Vagina (tissue), 2 donors: ENCODE data around the gene HSFX3. TPM values are rescaled to one million over a fixed set of nuclear protein-coding genes. Genes with fewer than 3 reads are reported as not detected.

Experiments
- DNase-seq, 2 donors: peaks; one replicate each; pipeline ENCODE4 v3.0.0-alpha.2; 2017; ENCODE audit errors: extremely low spot score in 2 of 2
- H3K27ac ChIP-seq: fragments of 200-600 bp; sonication (generic); one replicate; pipeline ENCODE4 v1.5.1; 2019
- H3K27me3 ChIP-seq: fragments of 200-600 bp; sonication (generic); one replicate; pipeline ENCODE4 v1.5.1; 2019
- H3K36me3 ChIP-seq, 2 donors: fragments of 200-600 bp; sonication (generic); one replicate each; pipeline ENCODE4 v1.5.1; 2017 to 2019
- H3K4me1 ChIP-seq: fragments of 200-600 bp; sonication (generic); one replicate; pipeline ENCODE4 v1.5.1; 2019
- H3K4me3 ChIP-seq, 2 donors: fragments of 200-600 bp; sonication (generic); 1 replicate in 1 of 2; 2 replicates in 1 of 2; pipeline ENCODE4 v1.5.1; 2016 to 2019
- H3K9me3 ChIP-seq: fragments of 200-600 bp; sonication (generic); one replicate; pipeline ENCODE4 v1.5.1; 2019
- CTCF ChIP-seq, 3 experiments: fragments of 450-650 bp in 2 of 3; fragments of 200-600 bp in 1 of 3; sonication (generic) in 1 of 3; IDR thresholded peaks; one replicate each; pipeline ENCODE4 v1.5.1; 2017 to 2019; ENCODE audit warnings: antibody characterized with exemption in 3 of 3, mild to moderate bottlenecking in 2 of 3, moderate library complexity in 2 of 3
- POLR2A ChIP-seq, 2 donors: fragments of 450-650 bp; IDR thresholded peaks; one replicate each; pipeline ENCODE4 v1.6.1; 2017; ENCODE audit warnings: antibody characterized with exemption in 2 of 2, mild to moderate bottlenecking in 2 of 2, moderate library complexity in 2 of 2
- POLR2AphosphoS5 ChIP-seq, 2 donors: sonication (generic); formaldehyde crosslinking; IDR thresholded peaks; one replicate each; pipeline ENCODE4 v1.9.0; 2017; ENCODE audit warnings: antibody characterized with exemption in 2 of 2, mild to moderate bottlenecking in 2 of 2, low read depth in 1 of 2; ENCODE audit not compliant: insufficient read depth in 1 of 2
- intact Hi-C: fragments of 100-400 bp; cut with DNase I; formaldehyde crosslinking; loops from one replicate; pipeline ENCODE4 v1.15.1; 2023
- total RNA-seq: library from RNA; depleted of rRNA; stranded (reverse); fragments of >200 nt; gene quantifications from one replicate; pipeline ENCODE4 v1.2.3, GENCODE V29; 2016

Gene HSFX3
- total RNA-seq, 1 donor from 2014 or later, result not detected

DNA sequence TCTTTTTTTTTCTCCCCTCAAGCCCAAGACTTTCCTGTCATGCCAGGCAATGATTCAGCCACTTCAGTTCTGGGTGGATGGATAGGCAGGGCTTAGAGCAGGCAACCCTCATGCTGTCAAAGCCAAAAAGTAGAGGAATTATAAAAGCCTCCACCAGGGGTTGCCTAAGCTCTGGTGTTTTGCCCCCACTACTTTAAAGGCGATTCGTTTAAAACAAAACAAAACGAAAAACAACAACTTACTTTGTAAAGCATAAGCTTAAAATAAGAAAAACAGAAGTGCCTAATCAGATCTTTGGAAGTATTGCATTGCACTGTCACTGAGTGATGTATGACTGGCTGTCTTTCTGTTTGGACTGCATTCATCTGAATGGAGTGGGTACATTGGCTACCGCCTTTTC lies 39.3 kb downstream of the HSFX3 start:
- intact Hi-C loops, result no loop called here
- H3K36me3 ChIP-seq, result no peaks in the 10 kb centered on the region
- no peaks in the 10 kb centered on the region for H3K27me3 ChIP-seq
- no peak for DNase-seq
- H3K27ac ChIP-seq, result no peak overlapping the region
- H3K4me3 ChIP-seq, result no peak overlapping the region
- H3K9me3 ChIP-seq, result no peaks in the 10 kb centered on the region
- no peaks in the 10 kb centered on the region for H3K4me1 ChIP-seq
- no peak for TF ChIP-seq POLR2A (IDR thresholded peaks at IDR 0.05)
- TF ChIP-seq CTCF (IDR thresholded peaks at IDR 0.05), result no peak
- no peak for TF ChIP-seq POLR2AphosphoS5 (IDR thresholded peaks at IDR 0.05; ENCODE audit: insufficient read depth in 1 of 2, low read depth in 1 of 2)

- intact Hi-C loops, result no loop called here
Measured at GRCh38 chrX:149508467-149508866, 41.3 kb downstream of the HSFX3 start.

DNA sequence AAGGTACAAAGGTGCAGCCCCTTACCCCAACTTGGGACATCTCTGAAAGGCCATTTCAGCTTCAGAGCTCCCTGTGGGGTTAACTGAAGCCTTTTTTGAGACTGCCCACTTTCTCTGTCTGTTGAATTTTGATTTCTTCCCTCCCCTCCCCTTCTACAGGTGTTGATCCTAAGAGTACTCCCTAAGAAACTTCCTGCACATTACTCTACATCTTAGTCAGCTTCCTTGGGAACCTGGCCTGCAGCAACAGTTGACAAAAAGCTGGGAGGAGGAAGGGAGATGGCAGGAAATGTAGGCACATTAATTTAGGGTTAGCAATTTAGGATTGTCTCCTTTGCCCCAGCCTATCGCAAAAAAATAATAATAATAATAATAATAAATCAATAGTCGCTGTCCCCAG lies 43.4 kb downstream of the HSFX3 start:
- DNase-seq, result no peak
- H3K4me1 ChIP-seq, result peaks cover 5% of the 10 kb centered on the region
- no peak for TF ChIP-seq CTCF (IDR thresholded peaks at IDR 0.05)
- no peak for TF ChIP-seq POLR2AphosphoS5 (IDR thresholded peaks at IDR 0.05; ENCODE audit: insufficient read depth in 1 of 2, low read depth in 1 of 2)
- TF ChIP-seq POLR2A (IDR thresholded peaks at IDR 0.05), result no peak
- intact Hi-C loops, result no loop called here
- peaks cover 0 to 7% of the 10 kb centered on the region in 2 donors for H3K36me3 ChIP-seq
- H3K9me3 ChIP-seq, result no peaks in the 10 kb centered on the region
- no peak overlapping the region for H3K4me3 ChIP-seq
- H3K27me3 ChIP-seq, result no peaks in the 10 kb centered on the region
- no peak overlapping the region for H3K27ac ChIP-seq

More at GRCh38 chrX:149508467-149508866, 41.3 kb downstream of the HSFX3 start:
- Histone ChIP-seq H3K4me3 (no peak overlapping the region), H3K4me1 (peaks cover 5% of the 10 kb centered on the region), H3K27ac (no peak overlapping the region), H3K9me3 (no peaks in the 10 kb centered on the region), H3K27me3 (no peaks in the 10 kb centered on the region), H3K36me3 (no peaks in the 10 kb centered on the region)
- no peak for DNase-seq
- TF ChIP-seq POLR2A (IDR thresholded peaks at IDR 0.05) (no peak), POLR2AphosphoS5 (IDR thresholded peaks at IDR 0.05; ENCODE audit: insufficient read depth in 1 of 2, low read depth in 1 of 2) (no peak), CTCF (IDR thresholded peaks at IDR 0.05) (no peak)

GRCh38 chrX:149505671-149506070 lies 44.1 kb downstream of the HSFX3 start:
- peaks cover 5% of the 10 kb centered on the region for H3K4me1 ChIP-seq
- H3K9me3 ChIP-seq, result no peaks in the 10 kb centered on the region
- intact Hi-C loops, result no loop called here
- H3K27me3 ChIP-seq, result no peaks in the 10 kb centered on the region
- peak overlapping the region; percentile 85 for H3K27ac ChIP-seq
- TF ChIP-seq POLR2AphosphoS5 (IDR thresholded peaks at IDR 0.05; ENCODE audit: insufficient read depth in 1 of 2, low read depth in 1 of 2) (no peak), CTCF (IDR thresholded peaks at IDR 0.05) (no peak), POLR2A (IDR thresholded peaks at IDR 0.05) (no peak)
- DNase-seq, result peak in 1 of 2 donors; percentile 76
- H3K4me3 ChIP-seq, result peak overlapping the region; percentile 54 to 61
- H3K36me3 ChIP-seq, result peaks cover 0 to 14% of the 10 kb centered on the region in 2 donors

DNA sequence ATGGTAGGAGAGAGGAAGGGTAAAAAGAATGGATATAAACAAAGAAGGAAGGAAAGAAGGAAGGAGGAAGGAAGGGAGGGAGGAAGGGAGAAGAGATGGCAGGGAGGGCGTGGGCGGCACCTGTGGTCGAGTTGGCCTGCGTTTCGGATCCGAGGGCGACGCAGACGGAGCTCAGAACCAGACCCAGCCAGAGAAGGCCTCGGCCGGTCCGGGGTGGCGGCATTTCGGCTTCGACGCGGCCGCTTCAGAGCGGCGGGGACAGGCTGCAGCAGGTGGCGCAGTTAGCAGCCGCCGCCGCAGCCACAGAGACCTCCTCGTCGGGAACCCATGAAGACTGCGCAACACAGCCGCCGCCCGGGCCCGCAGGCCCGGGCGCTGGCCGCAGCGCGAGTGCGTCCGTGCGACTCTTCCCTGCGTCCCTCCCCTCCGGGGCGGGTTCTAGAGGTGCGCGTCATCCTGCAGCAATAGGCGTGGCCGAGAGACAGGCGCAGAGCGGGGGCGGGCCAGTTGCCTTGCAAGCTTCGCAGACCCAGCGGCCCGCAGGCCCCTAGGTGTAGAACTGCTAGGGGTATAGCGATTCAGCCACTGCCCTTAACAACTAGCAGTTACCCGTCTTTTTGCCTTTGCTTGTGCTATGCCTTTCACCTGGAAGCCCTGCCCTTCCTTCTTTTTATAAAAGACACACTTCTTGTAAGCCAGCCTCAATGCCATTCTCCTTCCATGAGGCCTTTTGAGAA lies 44.6 kb downstream of the HSFX3 start, which contains the start of gene IDS:
IDS (minus strand) TSS at position 392 of the 737 bp plus-strand sequence; CDS start at position 223, 169 bp downstream.
- TF ChIP-seq CTCF (IDR thresholded peaks at IDR 0.05), result no peak
- TF ChIP-seq POLR2AphosphoS5 (IDR thresholded peaks at IDR 0.05; ENCODE audit: insufficient read depth in 1 of 2, low read depth in 1 of 2), result peak in 1 of 2 donors; percentile 89
- peak; percentile 40 to 89 for TF ChIP-seq POLR2A (IDR thresholded peaks at IDR 0.05)
- peak within 1 kb of the TSS; percentile 54 to 61 for H3K4me3 ChIP-seq
- H3K27me3 ChIP-seq, result no peaks in the 10 kb centered on the region
- peak within 1 kb of the TSS; percentile 85 for H3K27ac ChIP-seq
- peak in 1 of 2 donors; percentile 90 for DNase-seq
- intact Hi-C loops, result no loop called here
- H3K4me1 ChIP-seq, result peaks cover 5% of the 10 kb centered on the region
- peaks cover 0 to 20% of the 10 kb centered on the region in 2 donors for H3K36me3 ChIP-seq
- H3K9me3 ChIP-seq, result no peaks in the 10 kb centered on the region
